Activated CD8-positive, alpha-beta memory T cell treated with anti-CD3 and anti-CD28 coated beads for 1 hour (primary cell): ENCODE data around the gene DIP2B.

Experiments used
- DNase-seq, 2 donors: peaks; one replicate each; pipeline ENCODE4 v3.0.0-alpha.2; 2020; ENCODE audit warnings: low read depth in 1 of 2; ENCODE audit errors: extremely low read depth in 1 of 2

The DIP2B gene

DNA sequence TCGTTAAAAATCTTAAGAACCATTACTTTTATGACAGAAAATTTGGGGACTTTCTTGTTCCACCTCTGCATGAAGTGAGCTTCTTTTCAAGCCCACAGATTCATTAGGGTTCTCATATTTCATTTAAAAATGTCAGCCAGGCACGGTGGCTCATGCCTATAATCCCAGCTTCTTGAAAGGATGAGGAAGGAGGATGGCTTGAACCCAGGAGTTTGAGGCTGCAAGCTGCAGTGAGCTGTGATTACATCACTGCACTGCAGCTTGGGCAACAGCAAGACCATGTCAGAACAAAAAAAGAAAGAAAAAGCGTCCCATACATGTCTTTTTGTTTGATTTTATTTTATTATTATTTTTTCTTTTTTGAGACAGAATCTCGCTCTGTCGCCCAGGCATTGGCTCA, 215.7 kb downstream of the DIP2B start:
- DNase-seq: no peak

DNA sequence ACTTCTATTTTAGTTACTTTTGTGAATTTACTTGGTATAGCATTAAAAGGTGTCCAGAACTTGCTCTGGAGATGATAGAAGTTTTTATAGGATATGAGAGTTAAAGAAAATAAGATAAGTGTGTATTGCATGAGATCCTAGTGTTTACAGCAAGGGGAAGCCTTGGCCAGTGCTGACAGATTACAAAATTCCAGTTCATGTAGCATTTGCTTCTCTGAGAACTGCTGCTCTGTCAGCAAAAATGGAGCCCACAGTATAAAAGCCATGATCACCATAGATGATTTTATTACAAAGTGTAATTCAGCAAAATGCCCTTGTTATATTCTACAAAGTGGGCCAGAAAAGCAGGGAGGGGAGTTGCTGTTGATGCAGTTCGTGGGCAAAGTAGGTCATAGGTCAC, 219.1 kb downstream of the DIP2B start:
- no peak for DNase-seq

DNA sequence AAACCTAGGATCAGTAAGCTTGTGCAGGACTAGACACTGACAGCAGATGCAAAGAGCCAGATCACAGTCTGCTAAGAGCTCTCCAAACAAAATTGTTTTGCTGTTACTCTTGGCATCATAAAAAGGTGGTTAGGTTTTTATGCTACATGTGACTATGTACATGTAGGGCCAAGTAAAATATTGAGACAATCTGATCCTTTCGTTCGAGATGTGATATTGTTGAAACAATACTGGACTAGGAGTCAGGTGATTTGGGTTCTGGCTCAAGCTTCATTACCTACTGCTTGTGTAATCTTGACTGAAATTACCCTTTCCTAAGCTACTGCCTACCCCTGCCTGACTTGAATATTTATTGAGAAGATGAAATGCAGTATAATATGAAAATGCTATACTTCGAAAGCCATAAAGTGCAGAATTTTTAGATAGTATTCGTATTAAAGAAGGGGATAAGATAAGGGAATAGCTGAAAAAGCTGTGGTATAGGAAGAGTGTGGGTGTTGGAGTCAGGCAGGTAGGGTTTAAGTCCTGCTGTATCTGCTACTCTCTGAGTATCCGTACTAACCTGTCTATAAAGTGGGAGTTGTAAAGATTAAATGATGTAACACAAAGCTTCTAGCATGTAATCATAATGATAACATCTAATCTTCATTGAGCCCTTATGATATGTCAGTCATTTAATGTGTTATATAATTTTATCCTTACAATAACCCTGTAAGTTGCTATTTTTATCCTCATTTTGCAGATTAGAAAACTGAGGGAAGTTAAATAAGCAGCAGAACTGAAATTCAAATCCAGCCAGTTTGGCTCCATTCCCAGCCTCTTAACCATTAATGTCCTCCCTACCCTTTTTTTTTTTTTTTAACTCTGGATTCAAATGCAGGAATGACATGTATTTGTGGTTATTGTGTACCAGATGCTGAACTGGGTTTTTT, 220.5 kb downstream of the DIP2B start:
- no peak for DNase-seq

DNA sequence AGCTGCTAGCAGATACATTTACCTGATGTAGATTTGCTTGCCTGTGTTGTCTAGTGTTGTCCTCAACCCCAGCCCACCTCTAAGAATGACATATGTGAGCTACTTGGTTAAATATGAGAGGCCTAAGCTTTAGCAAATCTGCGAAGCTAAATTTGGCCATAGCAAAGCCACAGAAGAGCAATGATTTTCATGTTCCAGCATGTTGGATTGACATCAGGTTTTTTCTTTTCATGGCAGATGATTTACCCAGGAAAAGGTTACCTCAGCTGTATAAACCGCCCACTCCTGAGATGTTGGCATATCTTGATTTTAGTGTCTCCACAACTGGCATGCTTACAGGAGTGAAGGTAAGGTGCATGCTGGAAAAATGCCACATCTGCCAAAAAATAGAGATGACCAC, 222.7 kb downstream of the DIP2B start:
- no peak for DNase-seq

DNA sequence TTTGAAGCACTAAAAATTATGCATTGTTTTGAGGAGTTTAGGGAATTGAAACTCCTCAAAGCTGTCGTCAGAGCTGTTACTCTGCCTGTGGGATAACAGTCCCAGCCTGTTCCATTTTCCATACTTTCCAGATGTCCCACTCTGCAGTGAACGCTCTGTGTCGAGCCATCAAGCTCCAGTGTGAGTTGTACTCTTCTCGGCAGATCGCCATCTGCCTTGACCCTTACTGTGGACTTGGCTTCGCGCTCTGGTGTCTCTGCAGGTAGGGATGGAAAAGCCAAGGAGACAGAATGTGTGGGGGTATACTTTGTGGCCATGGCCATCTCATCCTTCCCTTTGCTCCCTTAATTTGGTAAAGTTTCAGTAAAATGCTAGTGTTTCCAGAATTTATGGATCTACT, 223.6 kb downstream of the DIP2B start:
- DNase-seq: no peak

DNA sequence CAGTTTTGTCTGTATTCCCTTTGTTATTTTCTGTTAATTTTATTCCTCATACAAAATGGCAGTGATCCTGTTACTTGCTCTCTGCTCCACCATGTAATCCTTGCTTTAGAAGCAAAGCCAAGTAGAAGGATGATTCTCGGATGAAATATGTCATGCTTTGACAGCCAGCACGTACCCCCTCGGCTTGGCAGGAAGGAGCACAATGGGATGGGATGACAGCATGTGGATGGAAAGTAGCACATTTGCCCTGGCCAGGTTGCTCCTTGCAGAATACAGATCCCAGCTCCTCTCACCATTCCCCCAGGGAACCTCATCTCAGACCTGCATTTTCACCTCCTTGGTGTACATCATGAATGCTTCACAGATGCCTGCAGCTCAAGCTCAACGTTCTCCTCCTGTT, 224.1 kb downstream of the DIP2B start:
- no peak for DNase-seq

DNA sequence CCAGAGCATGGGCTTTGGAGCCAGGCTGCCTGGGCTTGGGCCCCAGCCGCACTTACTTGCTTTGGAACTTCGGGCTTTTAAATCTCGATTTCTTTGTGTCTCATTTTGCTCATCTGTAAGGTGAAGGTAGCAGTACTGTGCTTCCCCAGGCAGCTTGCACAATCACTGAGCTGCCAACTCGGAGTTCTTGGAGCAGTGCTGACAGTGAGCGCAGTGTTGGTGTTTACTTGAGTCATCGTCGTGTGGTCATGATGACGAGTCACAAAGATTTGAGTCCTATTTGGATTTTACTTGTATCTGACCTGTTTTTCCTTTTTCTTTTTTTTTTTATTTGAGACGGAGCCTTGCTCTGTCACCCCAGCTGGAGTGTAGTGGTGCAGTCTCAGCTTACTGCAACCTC, 227.8 kb downstream of the DIP2B start:
- DNase-seq: no peak

DNA sequence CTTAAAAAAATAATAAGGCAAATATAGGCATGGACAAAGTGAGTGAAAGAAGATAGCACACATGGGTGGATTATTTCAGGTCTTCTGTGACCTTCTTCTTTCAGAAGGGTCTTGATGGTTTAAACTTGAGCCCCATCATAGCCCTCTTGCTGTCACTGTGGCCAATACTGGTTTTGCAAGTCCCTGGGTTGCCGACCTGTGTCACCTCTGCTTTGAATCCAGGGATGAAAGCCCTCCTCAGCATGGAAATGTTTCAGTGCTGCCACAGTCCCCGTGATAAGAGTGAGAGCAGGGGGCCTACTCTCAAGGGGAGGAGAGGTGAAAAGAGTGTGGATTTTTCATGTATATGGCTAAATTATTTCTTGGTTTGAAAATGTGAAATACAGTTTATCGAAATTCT, 228.9 kb downstream of the DIP2B start:
- DNase-seq: no peak

DNA sequence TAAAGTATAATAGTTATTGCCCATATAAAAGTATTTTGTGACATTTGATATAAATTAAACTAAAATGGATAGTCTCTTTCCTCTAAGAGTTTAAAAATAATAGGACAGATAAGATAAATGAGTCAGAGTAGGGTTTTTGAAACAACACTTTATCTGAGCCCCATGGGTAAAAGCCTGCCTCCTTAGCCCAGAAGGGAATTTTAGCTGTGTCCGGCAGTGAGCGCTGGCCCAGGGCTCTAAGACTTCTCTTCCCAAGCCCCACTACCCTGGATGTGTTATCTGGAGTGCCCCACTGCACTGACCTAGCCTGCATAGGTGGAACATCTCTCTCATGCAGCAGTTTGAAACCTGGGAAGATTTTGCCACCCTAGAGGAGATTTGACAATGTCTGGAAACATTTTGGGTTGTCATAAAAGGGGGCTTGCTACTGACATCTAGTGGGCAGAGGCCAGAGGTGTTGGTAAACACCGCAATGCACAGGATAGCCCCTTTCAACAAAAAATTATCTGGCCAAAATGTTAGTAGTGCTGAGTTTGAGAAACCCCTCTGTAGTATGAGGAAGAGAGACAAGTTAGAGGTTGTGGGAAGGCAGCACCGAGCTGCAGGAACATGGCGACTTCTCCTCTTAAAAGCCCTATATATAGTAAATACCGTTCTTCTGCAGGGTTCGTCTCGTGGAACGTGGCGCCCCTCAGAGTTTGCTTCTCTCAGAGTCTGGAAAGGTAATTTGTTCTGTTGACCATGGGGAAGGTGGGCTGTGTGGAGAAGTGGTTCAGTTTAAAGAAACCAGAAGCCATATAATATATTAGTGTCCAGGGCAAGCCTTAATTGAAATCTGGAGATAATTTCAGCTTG, 229.9 kb downstream of the DIP2B start:
- no peak for DNase-seq

DNA sequence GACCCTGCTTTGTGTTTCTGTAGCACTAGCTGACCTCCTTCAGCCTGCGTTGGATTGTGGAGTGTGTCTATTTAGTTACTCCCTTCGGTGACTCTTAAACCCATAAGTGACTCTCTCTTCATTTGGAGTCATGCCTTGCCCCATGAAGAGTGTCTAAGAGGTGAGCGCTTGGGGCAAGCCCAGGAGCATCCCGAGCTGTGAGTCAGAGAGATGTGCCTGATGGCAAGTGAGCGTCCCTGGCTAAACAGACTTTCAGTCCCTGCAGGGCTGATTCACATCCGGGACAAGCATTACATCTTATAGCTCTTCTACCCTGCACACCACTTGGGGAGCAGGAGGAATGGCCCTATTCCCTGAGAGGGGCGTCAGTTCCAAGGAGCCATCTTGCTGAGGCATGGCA, 234.8 kb downstream of the DIP2B start:
- DNase-seq: no peak

DNA sequence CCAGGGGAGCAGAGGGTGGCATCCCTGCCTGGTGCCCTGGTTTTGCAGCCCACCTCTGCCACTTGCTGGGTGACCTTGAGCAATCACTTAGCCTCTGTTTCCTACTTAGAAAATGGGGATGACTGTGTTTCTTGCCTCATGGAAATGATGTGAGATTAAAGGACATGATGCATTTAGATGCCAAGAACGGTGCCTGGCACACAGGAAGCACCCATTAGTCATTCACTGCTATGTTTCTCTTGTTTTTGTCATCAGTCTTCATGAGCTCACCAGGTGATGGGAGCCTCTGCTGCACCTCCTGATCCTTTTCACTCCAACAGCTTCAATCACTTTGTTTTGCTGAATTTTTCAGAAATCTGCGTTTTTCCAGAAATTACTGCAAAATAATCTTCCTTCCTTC, 235.5 kb downstream of the DIP2B start:
- no peak for DNase-seq

DNA sequence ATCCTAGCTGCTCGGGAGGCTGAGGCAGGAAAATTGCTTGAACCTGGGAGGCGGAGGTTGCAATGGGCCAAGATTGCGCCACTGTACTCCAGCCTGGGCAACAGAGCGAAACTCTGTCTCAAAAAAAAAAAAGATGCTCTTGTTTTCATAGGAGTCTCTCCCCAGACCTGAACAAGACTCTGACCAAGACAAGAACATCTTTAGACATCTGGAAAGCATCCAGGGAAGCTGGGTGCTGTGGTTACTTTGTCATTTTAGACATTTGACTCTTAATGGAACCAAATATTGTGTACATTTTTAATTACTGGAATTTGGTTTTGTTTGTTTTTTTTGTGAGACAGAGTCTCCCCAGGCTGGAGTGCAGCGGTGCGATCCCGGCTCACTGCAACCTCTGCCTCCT, 238.0 kb downstream of the DIP2B start:
- no peak for DNase-seq

DNA sequence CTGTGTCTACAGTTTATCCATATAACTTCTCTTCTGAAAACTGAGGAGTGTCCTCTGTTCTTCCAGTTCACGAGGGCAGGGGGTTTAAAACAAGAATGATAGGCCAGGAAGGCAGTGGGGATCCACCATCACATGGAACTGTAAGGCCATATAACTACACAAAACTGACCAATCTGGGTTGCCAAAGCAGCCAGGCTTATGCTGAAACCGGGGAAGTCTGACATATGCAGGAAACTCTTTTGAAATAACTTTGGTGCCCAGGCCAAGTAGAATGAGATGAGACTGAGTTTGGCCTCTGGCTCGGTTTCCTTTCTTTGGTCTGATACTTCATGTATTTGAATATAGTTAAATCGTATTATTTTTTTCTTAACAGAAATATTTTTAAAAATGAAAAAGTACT, 241.1 kb downstream of the DIP2B start:
- DNase-seq: no peak

DNA sequence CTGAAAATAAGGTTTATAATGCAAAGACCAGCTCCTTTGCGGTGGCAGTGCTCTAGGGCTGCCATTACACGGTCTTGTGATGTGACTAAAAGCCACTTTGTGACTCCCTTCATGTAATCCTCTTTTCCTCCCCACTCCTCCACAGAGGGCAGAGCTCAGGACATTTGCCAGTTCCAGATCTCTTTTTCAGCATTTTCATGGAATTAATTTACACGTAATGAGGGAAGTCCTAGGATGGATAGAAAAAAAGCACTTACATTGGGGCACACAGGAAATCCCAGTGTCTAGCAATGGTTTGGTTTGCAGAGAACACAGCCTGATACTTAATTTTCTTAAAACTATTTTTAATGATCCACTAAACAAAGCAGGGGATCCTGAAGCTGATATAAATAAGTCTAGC, 241.6 kb downstream of the DIP2B start:
- DNase-seq: no peak

DNA sequence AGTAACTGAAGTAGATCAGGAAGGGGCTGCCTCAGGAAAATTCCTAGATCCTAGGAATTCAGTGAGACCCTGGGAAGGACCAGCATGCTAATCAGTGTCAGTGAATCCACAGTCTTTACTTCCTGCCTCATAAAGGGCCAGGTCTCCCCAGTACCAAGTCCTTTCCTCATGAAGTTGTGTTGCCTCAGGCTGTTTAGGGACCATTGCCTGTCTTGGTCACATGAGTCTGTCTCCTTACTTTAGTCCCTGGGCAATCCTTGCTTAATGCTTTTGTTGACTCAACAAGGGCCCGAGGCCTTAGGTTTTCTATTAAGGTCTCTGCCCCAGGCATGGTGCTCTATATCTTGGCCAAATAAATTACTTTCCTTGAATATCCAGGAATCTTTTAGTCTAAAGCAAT, 243.0 kb downstream of the DIP2B start:
- DNase-seq: no peak

DNA sequence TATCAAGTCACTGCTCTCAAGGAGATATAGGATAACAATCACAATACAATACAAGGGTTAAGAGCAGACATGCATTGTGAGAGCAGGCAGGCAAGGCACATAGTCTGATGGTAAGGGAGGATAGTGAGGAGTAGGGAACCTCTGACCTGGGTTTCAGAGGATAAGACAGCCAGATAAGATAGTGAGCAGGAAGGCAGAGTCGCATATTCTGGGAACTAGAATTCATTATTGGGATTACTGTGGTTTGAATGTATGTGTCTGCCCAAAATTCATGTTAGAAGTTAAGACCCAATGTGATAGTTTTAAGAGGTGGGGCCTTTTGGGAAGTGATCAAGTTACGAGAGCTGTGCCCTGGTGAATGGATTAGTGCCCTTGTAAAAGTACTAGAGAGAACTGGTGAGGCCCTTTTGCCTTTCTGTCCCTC, 244.7 kb downstream of the DIP2B start:
- DNase-seq: no peak

DNA sequence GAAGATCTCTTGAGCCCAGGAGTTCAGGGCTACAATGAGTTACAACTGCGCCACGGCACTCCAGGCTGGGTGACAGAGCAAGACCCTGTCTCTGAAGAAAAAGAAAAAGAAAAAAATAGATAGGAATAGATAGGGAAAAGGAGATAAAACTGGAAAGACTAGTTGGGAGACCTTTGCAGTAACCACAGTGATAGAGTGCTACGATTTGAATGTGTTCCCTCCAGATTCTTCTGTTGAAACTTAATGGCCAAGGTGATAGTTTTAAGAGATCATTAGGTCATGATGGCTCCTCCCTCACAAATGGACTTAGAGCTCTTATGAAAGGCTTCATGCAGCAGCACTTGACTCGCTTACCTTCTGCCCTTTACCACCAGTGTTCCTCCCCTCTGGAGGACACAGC, 245.6 kb downstream of the DIP2B start:
- no peak for DNase-seq

DNA sequence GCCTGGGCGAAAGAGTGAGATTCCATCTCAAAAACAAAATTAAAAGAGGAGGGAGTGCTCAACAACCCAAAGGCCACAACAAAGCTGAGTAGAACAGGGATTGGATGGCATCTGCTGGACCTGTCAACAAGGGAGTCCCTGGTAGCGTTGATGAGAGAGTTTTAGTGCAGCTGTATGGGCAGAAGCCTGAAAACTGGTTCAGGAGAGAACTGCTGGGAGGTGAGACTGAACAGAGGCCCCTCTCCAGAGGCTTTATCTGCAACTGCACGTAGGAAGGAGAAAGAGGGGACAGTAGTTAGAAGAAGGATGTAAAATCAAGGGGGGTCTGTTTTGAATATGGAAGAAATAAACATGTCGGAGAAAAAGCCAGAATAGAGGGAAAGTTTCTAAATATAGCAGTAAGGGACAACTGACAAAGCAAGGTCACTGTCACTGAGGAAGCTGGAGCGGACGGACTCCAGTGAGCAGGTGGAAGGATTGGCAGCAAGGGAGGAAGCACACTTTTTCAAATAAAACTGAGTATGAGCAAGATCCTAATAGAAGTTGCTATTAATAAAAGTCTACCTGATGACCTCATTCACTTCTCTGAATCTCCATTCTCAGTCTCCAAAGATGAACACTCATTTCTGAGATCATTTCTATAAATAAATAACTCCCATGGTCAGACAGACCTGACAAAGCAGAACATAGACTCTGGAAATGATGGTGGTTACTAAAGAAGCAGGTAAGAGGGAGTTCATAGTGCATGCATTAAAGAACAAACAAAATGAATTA, 247.3 kb downstream of the DIP2B start:
- no peak for DNase-seq

DNA sequence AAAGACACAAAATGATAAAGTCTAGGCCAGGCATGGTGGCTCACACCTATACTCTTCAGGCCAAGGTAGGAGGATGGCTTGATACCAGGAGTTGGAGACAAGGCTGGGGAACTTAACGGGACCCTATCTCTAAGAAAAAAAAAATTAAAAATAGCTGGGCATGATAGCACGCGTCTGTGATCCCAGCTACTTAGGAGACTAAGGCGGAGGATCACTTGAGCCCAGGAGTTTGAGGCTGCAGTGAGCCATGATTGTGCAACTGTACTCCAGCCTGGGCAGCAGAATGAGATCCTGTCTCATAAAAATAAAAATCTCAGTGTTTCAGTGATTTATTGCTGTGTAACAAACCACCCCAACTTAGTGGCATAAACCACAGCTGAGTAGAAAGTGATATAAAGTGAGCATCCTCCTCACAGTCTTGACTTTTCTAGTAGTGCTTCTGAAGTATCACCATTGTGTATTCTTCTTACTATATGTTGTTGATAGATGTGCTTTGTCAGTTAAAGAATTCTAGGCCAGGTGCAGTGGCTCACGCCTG, 248.5 kb downstream of the DIP2B start:
- no peak for DNase-seq

DNA sequence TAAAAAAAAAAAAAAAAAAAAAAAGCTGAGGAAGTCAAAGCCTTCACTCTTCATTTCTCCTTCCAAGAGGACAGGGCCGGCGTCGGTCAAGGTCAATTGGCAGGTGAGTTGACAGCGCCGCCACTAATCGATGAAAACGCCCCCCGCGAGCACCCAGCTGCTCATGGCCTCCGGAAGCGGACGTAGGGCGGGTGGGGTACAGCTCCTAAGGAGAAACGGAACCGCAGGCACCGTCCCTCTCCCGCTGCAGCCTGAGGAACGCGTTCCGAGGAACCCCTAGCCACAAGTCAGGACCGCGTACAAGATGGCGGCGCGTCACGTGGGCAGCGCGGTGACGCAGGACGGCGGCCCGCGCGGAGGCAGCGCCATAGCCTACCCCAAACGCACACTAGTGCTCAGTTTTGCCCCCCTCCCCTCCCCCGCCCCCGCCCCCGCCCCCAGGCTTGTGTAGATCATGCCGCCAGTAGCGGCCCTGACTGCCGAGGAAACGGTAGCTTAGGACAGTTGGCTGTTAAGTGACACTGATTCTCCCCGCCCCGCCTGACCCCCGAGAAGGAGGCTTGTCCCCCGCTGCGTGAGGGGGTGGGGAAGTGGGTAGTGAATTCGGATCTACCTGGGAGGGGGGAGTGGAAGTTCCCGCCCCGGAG, 259.0 kb downstream of the DIP2B start, which contains the start of gene ATF1:
Gene ATF1 (plus strand): TSS at position 463 of the 647 bp plus-strand sequence. CDS start 16,045 bp downstream, outside the sequence.
- peak; percentile 55 to 82 for DNase-seq
